Thyroid gland (tissue), 4 donors: Measurements from ENCODE around the gene CST11. TPM values are rescaled to one million over a fixed set of nuclear protein-coding genes. Genes with fewer than 3 reads are reported as not detected.
"Not testable (repeated sequence)": the region's sequence is repeated elsewhere in the genome, so short reads cannot be mapped to it uniquely, and the experiment has no call there.

Experiments
- DNase-seq, 2 donors: peaks; one replicate each; pipeline ENCODE4 v3.0.0-alpha.2; 2019
- H3K27ac ChIP-seq, 3 donors: fragments of 200-600 bp; sonication (generic); 1 replicate in 2 of 3; 2 replicates in 1 of 3; pipeline ENCODE4 v1.5.1; 2016 to 2019; ENCODE audit warnings: mild to moderate bottlenecking in 1 of 3, moderate library complexity in 1 of 3
- H3K27me3 ChIP-seq: fragments of 200-600 bp; sonication (generic); one replicate; pipeline ENCODE4 v1.5.1; 2019
- H3K36me3 ChIP-seq, 2 donors: fragments of 200-600 bp; sonication (generic); one replicate each; pipeline ENCODE4 v1.5.1; 2016 to 2019
- H3K4me1 ChIP-seq, 2 donors: fragments of 200-600 bp; sonication (generic); one replicate each; pipeline ENCODE4 v1.5.1; 2017 to 2019
- H3K4me3 ChIP-seq, 3 donors: fragments of 200-600 bp; sonication (generic); replicated peaks in 1 of 3; 1 replicate in 2 of 3; 2 replicates in 1 of 3; pipeline ENCODE4 v1.5.1; 2016; ENCODE audit warnings: mild to moderate bottlenecking in 1 of 3
- H3K9me3 ChIP-seq: fragments of 200-600 bp; sonication (generic); one replicate; pipeline ENCODE4 v1.5.1; 2017
- POLR2A ChIP-seq, 2 donors: fragments of 450-650 bp; IDR thresholded peaks; one replicate each; pipeline ENCODE4 v1.6.1; 2017; ENCODE audit warnings: antibody characterized with exemption in 2 of 2, mild to moderate bottlenecking in 2 of 2, moderate library complexity in 1 of 2
- WGBS, 2 donors: methylation state at CpG; one replicate each; pipeline ENCODE4 v1.1.5; 2017; 5-methylcytosine and 5-hydroxymethylcytosine counted together
- intact Hi-C: fragments of 100-400 bp; cut with DNase I; formaldehyde crosslinking; loops from one replicate; pipeline ENCODE4 v1.15.1; 2023
- total RNA-seq, 4 donors: library from RNA; depleted of rRNA; stranded (reverse); fragments of >200 nt; gene quantifications; one replicate each; pipeline ENCODE4 v1.2.3, GENCODE V29; 2016
- TF ChIP-seq, protein P1 (sequence below), 6 experiments: fragments of 200-600 bp in 3 of 6; fragments of 450-650 bp in 3 of 6; sonication (generic) in 3 of 6; IDR thresholded peaks; one replicate each; pipeline ENCODE4 v1.5.1; 2016 to 2019; ENCODE audit warnings: antibody characterized with exemption in 6 of 6, mild to moderate bottlenecking in 2 of 6, inconsistent platforms in 1 of 6, moderate library complexity in 1 of 6

Gene CST11
- total RNA-seq, 4 donors from 2014 or later = not detected

DNA sequence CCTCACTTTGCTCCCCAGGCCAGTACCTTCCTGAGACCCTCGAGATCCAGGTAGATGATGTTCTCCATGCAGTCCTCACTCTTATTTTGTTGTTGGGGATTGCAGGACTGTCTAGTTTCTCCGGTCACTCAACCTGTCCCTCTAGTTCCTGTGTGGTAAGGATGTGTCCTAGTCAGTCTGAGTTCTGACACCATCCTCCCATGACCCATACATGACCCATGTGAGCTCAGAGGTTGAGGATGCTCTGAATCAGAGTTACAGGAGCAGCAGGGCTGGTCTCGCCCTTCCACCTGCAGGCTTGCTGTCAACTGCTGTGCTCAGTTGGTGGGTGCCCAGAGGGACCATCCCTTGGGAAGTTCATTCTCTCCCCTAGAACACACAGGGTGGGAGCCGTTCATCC is 26.4 kb upstream of the CST11 start:
- WGBS, 2 donors = 80 to 87% methylated on average over 4 of the region's 4 CpGs
- Histone ChIP-seq H3K4me1 (no peaks in the 10 kb centered on the region), H3K36me3 (no peaks in the 10 kb centered on the region), H3K27ac (no peak overlapping the region), H3K9me3 (no peaks in the 10 kb centered on the region), H3K4me3 (no peak overlapping the region), H3K27me3 (no peaks in the 10 kb centered on the region)
- no peak for TF ChIP-seq POLR2A (IDR thresholded peaks at IDR 0.05)
- DNase-seq = no peak
- intact Hi-C loops = no loop called here

DNA sequence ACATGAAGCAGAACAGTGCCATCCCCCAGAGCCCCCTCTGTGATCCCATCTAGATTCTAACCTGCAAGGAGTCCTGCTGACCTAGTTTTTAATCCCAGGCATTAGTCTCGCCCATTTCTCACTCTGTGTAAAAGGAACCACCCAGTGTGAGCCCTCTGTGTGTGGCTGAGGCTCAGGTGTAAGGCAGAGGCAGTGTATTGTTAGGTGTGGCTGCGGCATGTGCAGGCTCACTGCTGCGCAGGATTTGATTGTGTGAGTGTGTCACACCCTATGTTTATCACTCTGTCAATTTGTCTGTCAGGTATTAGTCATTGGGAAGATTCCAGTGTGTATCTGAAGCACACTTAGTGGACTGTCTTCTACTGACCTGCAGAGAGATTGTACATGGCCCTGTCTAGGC is 24.5 kb upstream of the CST11 start:
- no peaks in the 10 kb centered on the region for H3K36me3 ChIP-seq
- no peak overlapping the region for H3K4me3 ChIP-seq
- H3K9me3 ChIP-seq = no peaks in the 10 kb centered on the region
- DNase-seq = no peak
- intact Hi-C loops = no loop called here
- TF ChIP-seq, protein P1, sequence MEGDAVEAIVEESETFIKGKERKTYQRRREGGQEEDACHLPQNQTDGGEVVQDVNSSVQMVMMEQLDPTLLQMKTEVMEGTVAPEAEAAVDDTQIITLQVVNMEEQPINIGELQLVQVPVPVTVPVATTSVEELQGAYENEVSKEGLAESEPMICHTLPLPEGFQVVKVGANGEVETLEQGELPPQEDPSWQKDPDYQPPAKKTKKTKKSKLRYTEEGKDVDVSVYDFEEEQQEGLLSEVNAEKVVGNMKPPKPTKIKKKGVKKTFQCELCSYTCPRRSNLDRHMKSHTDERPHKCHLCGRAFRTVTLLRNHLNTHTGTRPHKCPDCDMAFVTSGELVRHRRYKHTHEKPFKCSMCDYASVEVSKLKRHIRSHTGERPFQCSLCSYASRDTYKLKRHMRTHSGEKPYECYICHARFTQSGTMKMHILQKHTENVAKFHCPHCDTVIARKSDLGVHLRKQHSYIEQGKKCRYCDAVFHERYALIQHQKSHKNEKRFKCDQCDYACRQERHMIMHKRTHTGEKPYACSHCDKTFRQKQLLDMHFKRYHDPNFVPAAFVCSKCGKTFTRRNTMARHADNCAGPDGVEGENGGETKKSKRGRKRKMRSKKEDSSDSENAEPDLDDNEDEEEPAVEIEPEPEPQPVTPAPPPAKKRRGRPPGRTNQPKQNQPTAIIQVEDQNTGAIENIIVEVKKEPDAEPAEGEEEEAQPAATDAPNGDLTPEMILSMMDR (IDR thresholded peaks at IDR 0.05) = no peak
- TF ChIP-seq POLR2A (IDR thresholded peaks at IDR 0.05) = no peak
- H3K4me1 ChIP-seq = no peaks in the 10 kb centered on the region
- H3K27ac ChIP-seq = no peak overlapping the region
- WGBS, 2 donors = 29 to 40% methylated on average over 1 to 3 of the region's 3 CpGs
- H3K27me3 ChIP-seq = no peaks in the 10 kb centered on the region

DNA sequence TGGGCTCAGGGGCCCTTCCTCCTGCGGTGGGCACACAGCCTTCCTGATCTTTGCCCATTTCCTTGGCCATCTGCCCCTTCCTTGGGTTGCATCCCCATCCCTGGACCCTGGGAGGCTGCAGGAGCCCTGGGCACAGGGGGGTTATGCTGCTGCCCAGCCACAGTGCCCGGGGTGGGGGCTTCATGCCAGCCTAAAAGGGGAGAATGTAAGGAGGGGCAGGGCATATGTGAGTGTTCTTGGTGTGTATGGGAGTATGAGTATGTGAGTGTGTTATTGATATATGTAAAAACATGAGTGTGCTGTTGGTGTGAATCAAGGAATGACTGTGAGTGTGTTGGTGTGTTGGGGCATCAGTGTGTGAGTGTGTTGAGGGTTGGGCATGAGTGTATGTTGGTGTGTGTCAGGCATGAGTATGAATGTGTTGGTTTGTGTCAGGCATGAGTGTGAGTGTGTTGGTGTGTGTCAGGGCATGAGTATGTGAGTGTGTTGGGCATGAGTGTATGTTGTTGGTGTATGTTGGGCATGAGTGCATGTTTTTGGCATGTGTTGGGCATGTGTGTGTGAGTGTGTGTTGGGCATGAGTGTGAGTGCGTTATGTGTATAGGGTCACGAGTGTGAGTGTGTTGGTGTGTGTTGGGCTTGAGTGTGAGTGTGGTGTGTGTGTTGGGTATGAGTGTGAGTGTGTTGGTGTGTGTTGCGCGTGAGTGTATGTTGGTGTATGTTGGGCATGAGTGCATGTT is 23.5 kb upstream of the CST11 start:
- H3K4me3 ChIP-seq = no peak overlapping the region
- no peak for DNase-seq
- no peaks in the 10 kb centered on the region for H3K27me3 ChIP-seq
- intact Hi-C loops = no loop called here
- H3K27ac ChIP-seq = no peak overlapping the region
- 87 to 89% methylated on average over 6 of the region's 6 CpGs for WGBS, 2 donors
- no peaks in the 10 kb centered on the region for H3K36me3 ChIP-seq
- no peaks in the 10 kb centered on the region for H3K4me1 ChIP-seq
- TF ChIP-seq, protein P1 (IDR thresholded peaks at IDR 0.05) = no peak
- TF ChIP-seq POLR2A (IDR thresholded peaks at IDR 0.05) = no peak
- no peaks in the 10 kb centered on the region for H3K9me3 ChIP-seq

DNA sequence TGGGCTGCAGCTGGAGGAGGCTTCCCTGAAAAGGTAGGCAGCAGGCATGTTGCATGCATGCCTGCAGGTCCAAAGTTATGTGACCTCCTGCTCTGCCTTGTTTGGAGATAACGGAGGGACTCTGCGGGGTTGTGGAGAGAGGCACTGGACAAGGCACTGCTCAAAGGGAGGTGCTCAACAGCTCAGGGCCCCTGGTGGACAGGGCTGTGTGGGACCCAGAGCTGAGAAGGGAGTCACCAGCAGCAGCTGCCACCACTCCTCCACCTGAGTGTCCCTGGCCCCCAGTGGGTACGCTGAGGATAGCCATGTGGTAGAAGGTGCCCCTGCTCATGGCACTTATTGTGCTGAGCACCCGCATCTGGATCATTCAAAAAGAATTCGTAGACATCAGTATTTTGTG is 22.7 kb upstream of the CST11 start:
- Histone ChIP-seq H3K4me1 (no peaks in the 10 kb centered on the region), H3K27me3 (no peaks in the 10 kb centered on the region), H3K9me3 (no peaks in the 10 kb centered on the region), H3K27ac (no peak overlapping the region), H3K36me3 (no peaks in the 10 kb centered on the region), H3K4me3 (no peak overlapping the region)
- TF ChIP-seq POLR2A (IDR thresholded peaks at IDR 0.05) = no peak
- TF ChIP-seq, protein P1 (IDR thresholded peaks at IDR 0.05) = no peak
- DNase-seq = no peak
- WGBS, 2 donors = 91 to 97% methylated on average over 5 of the region's 5 CpGs
- intact Hi-C loops = no loop called here

DNA sequence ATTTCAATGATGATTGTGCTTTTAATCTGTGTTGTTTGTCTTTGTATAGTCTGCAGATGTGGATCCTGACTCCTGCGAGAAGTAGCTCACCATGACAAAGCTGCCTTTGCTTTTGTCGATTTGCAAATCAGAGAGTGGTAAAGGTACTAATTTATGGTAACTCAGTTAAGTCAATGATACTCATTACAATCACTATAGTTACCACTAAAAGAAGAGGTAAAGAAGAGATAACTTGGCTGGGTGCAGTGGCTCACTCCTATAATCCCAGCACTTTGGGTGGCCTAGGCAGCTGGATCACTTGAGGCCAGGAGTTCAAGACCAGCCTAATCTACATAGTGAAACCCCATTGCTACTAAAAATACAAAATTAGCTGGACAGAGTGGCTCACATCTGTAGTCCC is 20.6 kb upstream of the CST11 start:
- H3K4me3 ChIP-seq, H3K36me3 ChIP-seq, H3K9me3 ChIP-seq, H3K27me3 ChIP-seq, intact Hi-C loops, DNase-seq, H3K27ac ChIP-seq, H3K4me1 ChIP-seq: not testable (repeated sequence)
- 15 to 23% methylated on average over 2 of the region's 2 CpGs for WGBS, 2 donors

DNA sequence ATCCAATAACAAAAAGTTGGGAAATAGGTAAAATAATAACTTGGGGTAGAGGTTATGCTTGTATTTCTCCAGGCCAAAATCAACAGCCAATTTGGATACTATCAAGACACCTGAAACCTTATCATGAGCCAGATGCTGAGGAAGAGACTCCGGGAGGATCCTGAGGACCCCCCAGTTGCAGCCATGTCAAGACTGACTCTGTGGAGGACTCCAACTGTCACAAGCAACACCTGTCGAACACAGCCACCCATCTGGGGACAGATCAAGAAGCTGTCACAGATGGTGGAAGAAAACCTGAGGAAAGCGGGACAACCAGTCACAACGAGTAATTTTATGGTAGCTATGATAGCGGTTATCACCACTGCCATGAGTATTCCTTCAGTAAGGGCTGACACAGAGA is 19.6 kb upstream of the CST11 start:
- H3K27me3 ChIP-seq, H3K4me3 ChIP-seq, H3K9me3 ChIP-seq, DNase-seq, H3K36me3 ChIP-seq, H3K4me1 ChIP-seq, intact Hi-C loops, H3K27ac ChIP-seq: not testable (repeated sequence)
- WGBS, 2 donors = 86 to 89% methylated on average over 5 of the region's 5 CpGs

DNA sequence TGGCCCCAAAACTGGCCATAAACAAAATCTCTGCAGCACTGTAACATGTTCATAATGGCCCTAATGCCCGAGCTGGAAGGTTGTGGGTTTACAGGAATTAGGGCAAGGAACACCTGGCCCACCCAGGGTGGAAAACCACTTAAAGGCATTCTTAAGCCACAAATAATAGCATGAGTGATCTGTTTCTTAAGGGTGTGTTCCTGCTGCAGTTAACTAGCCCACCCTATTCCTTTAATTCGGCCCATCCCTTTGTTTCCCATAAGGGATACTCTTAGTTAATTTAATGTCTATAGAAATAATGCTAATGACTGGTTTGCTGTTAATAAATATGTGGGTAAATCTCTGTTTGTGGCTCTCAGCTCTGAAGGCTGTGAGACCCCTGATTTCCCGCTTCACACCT is 14.3 kb upstream of the CST11 start:
- 88 to 95% methylated on average over 3 of the region's 3 CpGs for WGBS, 2 donors
- H3K9me3 ChIP-seq, DNase-seq, H3K36me3 ChIP-seq, H3K4me3 ChIP-seq, intact Hi-C loops, H3K27ac ChIP-seq, H3K4me1 ChIP-seq, H3K27me3 ChIP-seq: not testable (repeated sequence)
